Panc1 (cell line): ENCODE results near the gene KLF2.

Experiments used
- POLR2AphosphoS5 ChIP-seq: IDR thresholded peaks from 2 replicates; pipeline ENCODE4 v1.6.1; 2012; ENCODE audit warnings: mild to moderate bottlenecking, low read depth, low read length, moderate library complexity
- TCF7L2 ChIP-seq: IDR thresholded peaks from 2 replicates; pipeline ENCODE4 v1.6.1; 2011; ENCODE audit warnings: mild to moderate bottlenecking, low read depth, low read length, inconsistent platforms
- TF ChIP-seq, protein P1 (sequence below), 2 experiments: IDR thresholded peaks; 2 replicates each; pipeline ENCODE4 v1.6.1; 2011 to 2012; ENCODE audit warnings: low read depth in 2 of 2, control low read depth in 1 of 2, low read length in 1 of 2, mild to moderate bottlenecking in 1 of 2, moderate library complexity in 1 of 2; ENCODE audit not compliant: insufficient read depth in 1 of 2
- TF ChIP-seq, protein P2 (sequence below): fragments of 450-650 bp; IDR thresholded peaks from 2 replicates; pipeline ENCODE4 v1.5.1; 2017; ENCODE audit warnings: mild to moderate bottlenecking

DNA sequence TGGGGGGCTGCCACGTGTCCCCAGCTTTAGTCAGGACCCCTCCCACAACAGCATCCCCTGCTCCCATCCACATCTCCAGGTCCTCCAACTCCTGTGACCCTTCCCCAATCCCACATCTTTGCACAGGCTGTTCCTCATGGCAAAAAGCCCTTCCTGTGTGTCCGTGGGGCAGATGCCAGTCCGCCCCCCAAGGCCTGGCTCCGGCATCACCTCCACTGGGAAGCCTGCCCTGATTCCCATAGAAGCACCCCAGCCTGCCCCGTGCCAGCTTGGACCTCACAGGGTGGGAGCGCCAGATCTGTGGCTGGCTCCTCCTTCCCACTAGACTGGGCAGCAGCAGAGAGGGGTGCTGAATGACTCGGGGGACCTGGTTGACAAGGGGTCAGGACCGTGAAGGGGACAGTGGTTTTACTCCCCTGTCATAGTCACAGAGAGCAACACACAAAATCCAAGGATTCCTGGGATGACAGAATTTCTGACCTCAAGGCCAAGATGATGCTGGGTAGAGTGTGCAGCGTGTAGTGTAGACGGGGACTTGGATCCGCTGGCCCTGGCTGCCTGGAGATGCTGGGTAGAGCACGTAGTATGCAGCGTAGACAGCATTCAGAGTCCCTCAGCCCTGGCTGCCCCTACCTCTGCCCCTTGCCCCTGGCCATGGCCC, 13.3 kb downstream of the KLF2 start:
- TF ChIP-seq, protein P1, sequence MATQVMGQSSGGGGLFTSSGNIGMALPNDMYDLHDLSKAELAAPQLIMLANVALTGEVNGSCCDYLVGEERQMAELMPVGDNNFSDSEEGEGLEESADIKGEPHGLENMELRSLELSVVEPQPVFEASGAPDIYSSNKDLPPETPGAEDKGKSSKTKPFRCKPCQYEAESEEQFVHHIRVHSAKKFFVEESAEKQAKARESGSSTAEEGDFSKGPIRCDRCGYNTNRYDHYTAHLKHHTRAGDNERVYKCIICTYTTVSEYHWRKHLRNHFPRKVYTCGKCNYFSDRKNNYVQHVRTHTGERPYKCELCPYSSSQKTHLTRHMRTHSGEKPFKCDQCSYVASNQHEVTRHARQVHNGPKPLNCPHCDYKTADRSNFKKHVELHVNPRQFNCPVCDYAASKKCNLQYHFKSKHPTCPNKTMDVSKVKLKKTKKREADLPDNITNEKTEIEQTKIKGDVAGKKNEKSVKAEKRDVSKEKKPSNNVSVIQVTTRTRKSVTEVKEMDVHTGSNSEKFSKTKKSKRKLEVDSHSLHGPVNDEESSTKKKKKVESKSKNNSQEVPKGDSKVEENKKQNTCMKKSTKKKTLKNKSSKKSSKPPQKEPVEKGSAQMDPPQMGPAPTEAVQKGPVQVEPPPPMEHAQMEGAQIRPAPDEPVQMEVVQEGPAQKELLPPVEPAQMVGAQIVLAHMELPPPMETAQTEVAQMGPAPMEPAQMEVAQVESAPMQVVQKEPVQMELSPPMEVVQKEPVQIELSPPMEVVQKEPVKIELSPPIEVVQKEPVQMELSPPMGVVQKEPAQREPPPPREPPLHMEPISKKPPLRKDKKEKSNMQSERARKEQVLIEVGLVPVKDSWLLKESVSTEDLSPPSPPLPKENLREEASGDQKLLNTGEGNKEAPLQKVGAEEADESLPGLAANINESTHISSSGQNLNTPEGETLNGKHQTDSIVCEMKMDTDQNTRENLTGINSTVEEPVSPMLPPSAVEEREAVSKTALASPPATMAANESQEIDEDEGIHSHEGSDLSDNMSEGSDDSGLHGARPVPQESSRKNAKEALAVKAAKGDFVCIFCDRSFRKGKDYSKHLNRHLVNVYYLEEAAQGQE (IDR thresholded peaks at IDR 0.05; ENCODE audit: insufficient read depth in 1 of 2, low read depth in 2 of 2, low read length in 1 of 2): no peak
- TF ChIP-seq, protein P2, sequence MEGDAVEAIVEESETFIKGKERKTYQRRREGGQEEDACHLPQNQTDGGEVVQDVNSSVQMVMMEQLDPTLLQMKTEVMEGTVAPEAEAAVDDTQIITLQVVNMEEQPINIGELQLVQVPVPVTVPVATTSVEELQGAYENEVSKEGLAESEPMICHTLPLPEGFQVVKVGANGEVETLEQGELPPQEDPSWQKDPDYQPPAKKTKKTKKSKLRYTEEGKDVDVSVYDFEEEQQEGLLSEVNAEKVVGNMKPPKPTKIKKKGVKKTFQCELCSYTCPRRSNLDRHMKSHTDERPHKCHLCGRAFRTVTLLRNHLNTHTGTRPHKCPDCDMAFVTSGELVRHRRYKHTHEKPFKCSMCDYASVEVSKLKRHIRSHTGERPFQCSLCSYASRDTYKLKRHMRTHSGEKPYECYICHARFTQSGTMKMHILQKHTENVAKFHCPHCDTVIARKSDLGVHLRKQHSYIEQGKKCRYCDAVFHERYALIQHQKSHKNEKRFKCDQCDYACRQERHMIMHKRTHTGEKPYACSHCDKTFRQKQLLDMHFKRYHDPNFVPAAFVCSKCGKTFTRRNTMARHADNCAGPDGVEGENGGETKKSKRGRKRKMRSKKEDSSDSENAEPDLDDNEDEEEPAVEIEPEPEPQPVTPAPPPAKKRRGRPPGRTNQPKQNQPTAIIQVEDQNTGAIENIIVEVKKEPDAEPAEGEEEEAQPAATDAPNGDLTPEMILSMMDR: no peak
- TF ChIP-seq POLR2AphosphoS5 (no peak), TCF7L2 (no peak)
